ENCODE data around the gene GOT2.
A peak's percentile ranks its signal among the peaks of the same experiment; 100 is the strongest.
"Not testable (repeated sequence)": the region's sequence is repeated elsewhere in the genome, so short reads cannot be mapped to it uniquely, and the experiment has no call there.

Gene GOT2

GRCh38 chr16:58733671-58734458 is at the start of gene GOT2:
Gene GOT2, minus strand, starts transcription at chr16:58734316. Its CDS starts 88 bp downstream, at chr16:58734228.
- peak; percentile 54 for DNase-seq

DNA sequence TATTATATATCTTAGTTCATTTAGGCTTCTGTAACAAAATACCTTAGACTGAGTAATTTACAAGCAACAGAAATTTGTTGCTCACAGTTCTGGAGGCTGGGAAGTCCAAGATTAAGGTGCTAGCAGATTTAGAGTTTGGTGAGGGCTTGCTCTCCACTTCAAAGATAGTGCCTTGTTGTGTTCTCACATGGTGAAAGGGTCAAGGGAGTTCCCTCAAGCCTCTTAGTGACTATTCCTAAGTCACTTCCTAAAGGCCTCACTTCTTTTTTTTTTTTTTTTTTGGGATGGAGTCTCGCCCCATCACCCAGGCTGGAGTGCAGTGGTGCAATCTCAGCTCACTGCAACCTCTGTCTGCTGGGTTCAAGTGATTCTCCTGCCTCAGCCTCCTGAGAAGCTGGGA is 45.2 kb upstream of the GOT2 start:
- DNase-seq: not testable (repeated sequence)

- DNase-seq: no peak
Measured at GRCh38 chr16:58773870-58774269, 39.8 kb upstream of the GOT2 start.

DNA sequence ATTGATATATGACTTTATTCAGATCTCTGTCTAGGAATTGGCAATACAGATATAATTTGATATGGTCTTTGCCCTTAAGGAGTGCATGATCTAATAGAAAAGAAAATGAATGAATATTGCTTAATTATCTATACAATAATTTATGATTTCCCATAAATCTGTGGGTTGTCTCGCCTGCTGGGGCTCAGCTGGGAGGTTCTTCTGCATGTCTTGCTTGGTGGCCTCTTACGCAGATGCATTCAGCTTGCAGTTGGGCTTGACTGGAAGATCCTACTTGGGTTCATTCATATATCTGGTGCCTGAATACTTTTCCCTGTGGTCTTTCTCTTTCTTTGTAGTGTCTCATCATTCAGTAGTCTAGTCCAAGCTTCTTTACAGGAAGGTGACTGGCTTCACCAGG is 34.0 kb upstream of the GOT2 start:
- no peak for DNase-seq

GRCh38 chr16:58767581-58767980 is 33.5 kb upstream of the GOT2 start:
- DNase-seq: no peak

DNA sequence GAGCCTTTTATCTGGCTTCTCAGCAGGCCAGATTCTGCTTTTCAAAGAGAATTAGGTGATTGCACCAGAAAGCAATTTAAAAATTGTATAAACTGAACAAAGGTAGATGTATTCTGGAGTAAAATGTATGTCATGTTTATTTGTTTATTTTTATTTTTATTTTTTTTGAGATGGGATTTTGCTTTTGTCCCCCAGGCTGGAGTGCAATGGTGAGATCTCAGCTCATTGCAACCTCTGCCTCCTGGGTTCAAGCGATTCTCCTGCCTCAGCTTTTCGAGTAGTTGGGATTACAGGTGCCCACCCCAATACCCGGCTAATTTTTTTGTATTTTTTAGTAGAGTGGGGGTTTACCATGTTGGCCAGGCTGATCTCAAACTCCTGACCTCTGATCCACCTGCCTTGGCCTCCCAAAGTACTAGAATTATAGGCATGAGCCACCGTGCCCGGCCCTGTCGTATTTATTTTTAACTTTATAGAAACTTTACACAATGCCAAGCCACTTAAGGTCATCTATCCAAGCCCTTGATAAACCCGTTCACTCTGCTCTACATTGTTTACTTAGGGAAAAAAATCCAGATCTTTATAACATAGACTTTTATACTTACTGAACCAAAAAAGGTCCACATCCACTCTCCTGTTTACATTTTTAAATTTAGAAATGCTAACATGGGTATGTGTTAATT is 22.7 kb upstream of the GOT2 start:
- DNase-seq: no peak

GRCh38 chr16:58755989-58756649 is 22.0 kb upstream of the GOT2 start:
- peak; percentile 41 for DNase-seq

GRCh38 chr16:58753711-58754134 is 19.6 kb upstream of the GOT2 start:
- no peak for DNase-seq

DNA sequence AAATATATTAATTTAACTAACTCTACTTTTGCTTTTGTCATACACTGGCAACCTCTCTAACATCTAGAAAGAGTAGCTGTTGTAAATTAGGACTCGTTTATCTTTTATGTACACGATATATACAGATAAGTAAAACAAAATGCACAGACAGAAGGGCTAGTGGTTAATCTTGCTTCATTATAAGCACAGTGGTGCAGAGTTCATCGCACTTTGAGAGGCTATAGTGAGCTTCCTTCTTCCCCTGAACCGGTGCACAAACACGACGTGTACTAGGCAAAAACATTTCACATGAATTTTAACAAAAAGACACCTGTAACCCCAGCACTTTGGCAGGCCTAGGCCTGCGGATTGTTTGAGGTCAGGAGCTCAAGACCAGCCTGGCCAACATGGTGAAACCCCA is 10.4 kb upstream of the GOT2 start:
- no peak for DNase-seq

GRCh38 chr16:58741976-58742375 is 7.9 kb upstream of the GOT2 start:
- DNase-seq: no peak

DNA sequence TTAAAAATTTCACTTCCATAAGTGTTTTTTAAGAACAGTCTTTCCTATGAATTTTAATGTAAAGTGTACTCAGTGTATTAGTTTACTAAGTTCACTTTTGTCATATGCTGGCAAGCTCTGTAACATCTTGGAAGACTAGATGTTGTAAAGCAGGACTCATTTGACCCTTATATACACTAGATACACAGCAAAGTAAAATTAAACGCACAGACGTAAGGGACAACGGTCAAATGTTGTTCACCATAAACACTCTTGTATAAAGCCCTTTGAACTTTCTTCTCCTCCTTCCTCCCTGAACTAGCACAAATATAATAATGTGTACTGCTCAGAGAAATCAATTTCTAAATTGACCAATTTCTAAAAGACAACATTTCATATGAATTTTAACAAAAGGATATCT is 7.0 kb upstream of the GOT2 start:
- no peak for DNase-seq

DNA sequence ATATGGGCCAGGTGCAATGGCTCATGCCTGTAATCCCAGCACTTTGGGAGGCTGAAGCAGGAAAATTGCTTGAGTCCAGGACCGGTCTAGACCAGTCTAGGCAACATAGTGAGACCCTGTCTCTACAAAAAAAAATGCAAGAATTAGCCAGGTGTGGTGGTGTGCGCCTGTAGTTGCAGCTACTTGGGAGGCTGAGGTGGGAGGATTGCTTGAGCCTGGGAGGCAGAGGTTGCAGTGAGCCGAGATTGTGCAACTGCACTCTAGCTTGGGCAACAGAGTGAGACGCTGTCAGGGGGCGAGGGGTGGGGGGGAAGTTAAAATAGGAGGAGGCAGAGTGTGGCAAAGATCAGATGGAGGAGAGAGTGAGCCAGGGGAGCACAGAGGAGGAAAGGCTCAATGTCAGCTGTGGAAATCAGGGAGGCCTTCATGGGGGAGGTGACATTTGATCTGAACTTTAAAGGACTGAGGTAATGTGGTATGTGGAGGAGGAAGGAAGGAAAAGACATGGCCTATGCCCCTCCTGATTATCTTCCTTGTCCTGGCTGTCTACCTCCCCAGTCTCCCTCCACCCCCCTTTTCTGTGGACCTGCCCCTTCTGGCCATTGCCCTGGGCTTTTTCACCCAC is 4.7 kb upstream of the GOT2 start:
- no peak for DNase-seq

DNA sequence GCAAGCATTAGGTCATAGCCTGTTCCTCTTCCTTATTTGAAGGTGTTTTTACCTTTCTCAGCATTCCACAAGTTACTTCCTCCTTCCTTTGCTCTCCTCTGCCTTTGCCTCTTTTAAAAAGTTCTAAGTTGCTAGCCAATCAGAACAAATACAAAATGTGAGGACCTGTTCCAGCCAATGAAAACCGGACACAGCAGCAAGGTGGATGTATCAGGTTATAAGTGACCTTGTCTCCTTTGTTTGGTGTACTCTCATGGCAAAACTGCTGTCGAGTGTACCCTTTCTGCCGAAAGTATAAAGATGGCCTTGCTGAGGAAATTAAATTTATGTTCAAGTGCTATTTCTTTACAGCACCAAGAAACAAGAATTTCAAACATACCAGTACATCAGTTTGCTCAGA is 2.2 kb upstream of the GOT2 start:
- DNase-seq: not testable (repeated sequence)

DNA sequence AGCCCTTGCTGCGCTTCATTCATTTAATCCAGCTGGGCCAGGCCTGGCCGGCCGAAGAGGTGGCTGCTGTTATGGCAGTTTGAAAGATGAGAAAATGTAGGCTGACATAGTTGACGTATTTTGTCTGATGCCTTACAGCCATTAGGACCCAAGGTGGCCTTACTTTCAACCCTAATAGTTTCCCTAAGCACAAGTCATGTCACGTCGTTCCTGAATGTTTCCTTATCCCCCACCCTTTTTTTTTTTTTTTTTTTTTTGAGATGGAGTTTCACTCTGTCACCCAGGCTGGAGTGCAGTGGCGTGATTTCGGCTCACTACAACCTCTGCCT is 307 bp upstream of the GOT2 start:
- no peak for DNase-seq

DNA sequence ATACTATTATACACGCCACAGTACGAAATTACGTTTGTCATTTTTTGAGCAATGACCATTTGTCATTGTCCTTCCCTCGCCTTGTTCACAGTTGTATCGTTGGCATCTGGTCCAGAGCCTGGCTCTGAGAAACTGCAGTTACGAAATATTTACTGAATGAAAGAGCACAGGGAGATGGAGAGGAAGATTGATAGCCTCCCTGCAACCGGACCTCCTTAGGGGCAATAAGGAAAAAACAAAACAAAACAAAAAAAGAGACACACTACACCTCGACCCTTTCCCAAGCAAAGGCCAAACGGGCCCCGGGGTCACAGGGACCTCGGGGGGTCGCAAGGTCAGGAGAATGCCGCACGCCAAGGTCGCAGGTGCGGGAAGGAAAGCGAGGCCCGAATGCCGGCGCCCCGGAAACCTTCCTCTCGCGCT is 857 bp downstream of the GOT2 start:
- no peak for DNase-seq

DNA sequence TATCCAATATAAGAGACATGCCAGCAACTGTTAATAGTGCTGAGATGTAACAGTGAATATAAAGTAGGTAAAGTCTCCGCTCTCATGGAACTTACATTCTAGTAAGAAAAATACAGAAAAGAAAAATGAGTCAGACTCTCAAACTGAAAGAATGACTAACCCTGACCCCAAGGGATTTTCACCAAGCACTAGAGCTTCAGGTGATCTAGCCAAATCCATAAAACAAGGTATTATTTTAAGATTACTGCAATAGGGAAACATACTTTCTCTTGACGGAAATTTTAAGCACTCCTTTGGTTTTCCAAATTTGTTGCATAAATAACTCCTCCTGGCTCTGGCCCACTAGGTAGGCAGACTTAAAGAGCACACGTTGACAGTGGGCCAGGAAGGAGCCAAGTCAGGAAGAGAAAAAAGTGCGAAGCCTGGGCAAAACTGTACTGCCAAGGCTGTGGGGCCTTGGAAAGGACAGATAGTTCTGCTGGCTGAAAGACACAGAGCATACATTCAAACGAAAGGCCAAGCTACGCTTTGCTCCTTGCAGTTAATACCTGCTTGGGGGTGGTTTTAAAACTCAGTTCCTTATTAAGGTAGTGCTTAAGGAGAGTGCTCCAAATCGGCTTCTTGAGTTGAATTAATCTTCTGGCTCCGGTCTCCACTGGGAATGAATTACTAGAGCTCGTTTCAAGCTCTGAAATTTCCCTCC is 1.4 kb downstream of the GOT2 start:
- DNase-seq: no peak

DNA sequence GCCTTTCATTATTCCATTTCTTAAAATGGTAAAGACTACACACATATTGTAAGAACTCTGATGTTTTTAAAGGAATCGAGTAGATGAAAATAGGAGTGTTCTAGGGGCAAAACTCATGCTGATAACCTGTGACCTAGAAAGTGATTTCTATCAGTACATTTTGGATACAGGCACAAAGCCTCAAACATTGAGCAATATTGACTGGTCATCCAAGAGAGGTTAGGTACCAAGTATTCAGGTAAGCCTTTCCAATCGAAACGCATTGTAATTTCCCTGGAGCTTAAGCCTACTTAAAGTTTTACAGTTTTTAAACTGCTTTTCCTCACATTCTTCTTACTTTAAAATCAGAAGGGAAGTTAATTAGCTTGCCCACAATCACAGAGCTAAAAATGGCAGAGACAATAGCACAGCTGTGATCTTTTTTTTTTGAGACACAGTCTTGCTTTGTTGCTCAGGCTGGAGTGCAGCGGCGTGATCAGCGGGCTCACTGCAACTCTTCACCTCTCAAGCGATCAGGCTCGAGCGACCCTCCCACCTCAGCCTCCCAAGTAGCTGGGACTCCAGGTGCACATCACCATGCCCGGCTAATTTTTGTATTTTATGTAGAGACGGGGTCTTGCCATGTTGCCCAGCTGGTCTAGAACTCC is 3.3 kb downstream of the GOT2 start:
- DNase-seq: no peak

GRCh38 chr16:58727796-58728568 is 6.1 kb downstream of the GOT2 start:
- no peak for DNase-seq

- no peak for DNase-seq
Measured at GRCh38 chr16:58727028-58727781, 6.9 kb downstream of the GOT2 start.

GRCh38 chr16:58723109-58723508 is 11.0 kb downstream of the GOT2 start:
- no peak for DNase-seq

GRCh38 chr16:58717994-58718393 is 16.1 kb downstream of the GOT2 start:
- no peak for DNase-seq
